ENCODE data around the gene PHLPP1. TPM values are rescaled to one million over a fixed set of nuclear protein-coding genes. Genes with fewer than 3 reads are reported as not detected.

PHLPP1 gene
- total RNA-seq, 4 donors from 2014 or later: 15.7 to 21.8 (median 20.5) TPM

DNA sequence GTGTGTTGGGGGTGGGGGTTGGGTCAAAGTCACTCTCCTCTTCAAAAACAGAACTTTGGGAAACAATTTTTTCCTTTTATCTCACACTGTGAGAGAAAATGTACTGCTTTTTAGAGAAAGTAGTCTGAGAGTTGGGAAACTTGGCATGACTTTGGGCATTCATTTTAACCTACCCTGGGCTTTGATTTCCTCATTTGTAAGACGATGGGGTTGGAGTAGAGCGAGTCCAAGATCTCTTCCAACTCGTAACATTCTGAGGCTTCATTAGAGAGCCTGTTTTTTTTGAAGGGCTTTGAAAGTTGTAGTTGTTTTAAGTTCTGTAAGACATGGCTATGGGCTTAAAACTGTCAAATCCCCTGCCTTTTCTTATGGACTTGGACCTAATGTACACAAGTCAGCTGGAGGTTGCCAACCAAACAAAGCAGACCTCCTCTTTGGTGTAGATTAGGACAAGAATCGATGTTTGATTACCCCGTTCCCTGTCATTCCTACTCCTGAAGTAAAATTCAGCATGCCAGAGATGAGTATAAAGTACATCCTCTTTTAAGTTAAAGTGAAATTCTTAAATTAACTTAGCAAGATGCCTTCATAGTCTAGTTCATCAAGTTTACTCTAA is 8.4 kb downstream of the PHLPP1 start:
- TF ChIP-seq CTCF (IDR thresholded peaks at IDR 0.05) (no peak), POLR2A (IDR thresholded peaks at IDR 0.05) (no peak)
- Histone ChIP-seq H3K27me3 (no peaks in the 10 kb centered on the region), H3K4me1 (no peaks in the 10 kb centered on the region), H3K27ac (no peak overlapping the region), H3K9me3 (no peaks in the 10 kb centered on the region), H3K36me3 (no peaks in the 10 kb centered on the region), H3K4me3 (no peak overlapping the region)
- no peak for DNase-seq

DNA sequence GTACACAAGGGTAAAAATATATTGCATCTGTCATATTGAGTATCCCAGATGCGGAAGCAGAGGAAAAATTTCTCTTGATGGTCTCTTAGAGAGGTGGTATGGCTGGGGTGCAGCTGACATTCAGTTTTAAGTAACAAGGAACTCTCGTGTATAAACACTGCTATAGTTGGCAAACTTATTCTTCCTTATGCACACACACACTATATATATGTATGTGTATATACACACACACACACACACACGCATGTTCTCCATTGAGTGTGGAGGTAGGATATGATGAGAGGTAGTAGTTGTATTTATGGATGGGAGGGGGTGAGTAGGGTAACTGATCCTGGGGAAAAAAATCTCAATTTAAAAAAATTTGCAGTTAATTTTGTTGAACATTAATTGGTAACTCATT is 10.6 kb downstream of the PHLPP1 start:
- no peaks in the 10 kb centered on the region for H3K9me3 ChIP-seq
- no peak overlapping the region for H3K27ac ChIP-seq
- H3K27me3 ChIP-seq: no peaks in the 10 kb centered on the region
- TF ChIP-seq POLR2A (IDR thresholded peaks at IDR 0.05) (no peak), CTCF (IDR thresholded peaks at IDR 0.05) (no peak)
- no peak for DNase-seq
- H3K4me1 ChIP-seq: no peaks in the 10 kb centered on the region
- no peaks in the 10 kb centered on the region for H3K36me3 ChIP-seq
- H3K4me3 ChIP-seq: no peak overlapping the region

GRCh38 chr18:62728254-62728653 is 12.9 kb downstream of the PHLPP1 start:
- DNase-seq: no peak
- TF ChIP-seq POLR2A (IDR thresholded peaks at IDR 0.05) (no peak), CTCF (IDR thresholded peaks at IDR 0.05) (no peak)
- no peaks in the 10 kb centered on the region for H3K27me3 ChIP-seq
- H3K36me3 ChIP-seq: no peaks in the 10 kb centered on the region
- no peaks in the 10 kb centered on the region for H3K4me1 ChIP-seq
- peaks cover 0 to 5% (median 0%) of the 10 kb centered on the region in 4 donors for H3K9me3 ChIP-seq
- no peak overlapping the region for H3K4me3 ChIP-seq
- H3K27ac ChIP-seq: no peak overlapping the region

GRCh38 chr18:62729487-62730386 is 14.4 kb downstream of the PHLPP1 start:
- no peak for DNase-seq
- no peaks in the 10 kb centered on the region for H3K4me1 ChIP-seq
- H3K4me3 ChIP-seq: no peak overlapping the region
- H3K36me3 ChIP-seq: no peaks in the 10 kb centered on the region
- H3K27ac ChIP-seq: no peak overlapping the region
- H3K9me3 ChIP-seq: peaks cover 0 to 5% (median 0%) of the 10 kb centered on the region in 4 donors
- TF ChIP-seq POLR2A (IDR thresholded peaks at IDR 0.05): no peak
- TF ChIP-seq CTCF (IDR thresholded peaks at IDR 0.05): no peak
- no peaks in the 10 kb centered on the region for H3K27me3 ChIP-seq

DNA sequence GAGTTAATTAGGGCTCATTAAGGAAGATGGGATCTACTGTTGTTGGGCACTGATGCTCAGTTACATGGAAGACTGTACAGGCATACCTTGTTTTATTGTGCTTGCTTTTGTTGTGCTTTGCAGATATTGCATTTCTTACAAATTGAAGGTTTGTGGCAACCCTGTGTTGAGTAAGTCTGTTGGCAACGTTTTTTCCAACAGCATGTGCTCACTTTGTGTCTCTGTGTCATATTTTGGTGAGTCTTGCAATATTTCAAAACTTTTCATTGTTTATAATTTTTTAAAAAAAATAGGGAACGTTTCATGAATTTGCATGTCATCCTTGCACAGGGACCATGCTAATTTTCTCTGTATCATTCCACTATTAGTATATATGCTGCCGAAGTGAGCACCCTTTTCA is 15.6 kb downstream of the PHLPP1 start:
- no peaks in the 10 kb centered on the region for H3K36me3 ChIP-seq
- H3K27ac ChIP-seq: no peak overlapping the region
- H3K27me3 ChIP-seq: no peaks in the 10 kb centered on the region
- no peaks in the 10 kb centered on the region for H3K4me1 ChIP-seq
- peaks cover 0 to 5% (median 0%) of the 10 kb centered on the region in 4 donors for H3K9me3 ChIP-seq
- TF ChIP-seq POLR2A (IDR thresholded peaks at IDR 0.05) (no peak), CTCF (IDR thresholded peaks at IDR 0.05) (no peak)
- H3K4me3 ChIP-seq: no peak overlapping the region
- no peak for DNase-seq

All from Peyer's patch (tissue), 4 donors.